SH-SY5Y (cell line): ENCODE data around the gene PROSER3.

Source experiments
- GATA2 ChIP-seq: IDR thresholded peaks from 2 replicates; pipeline ENCODE4 v1.6.1; 2011; ENCODE audit warnings: mild to moderate bottlenecking, low read depth, low read length
- GATA3 ChIP-seq: IDR thresholded peaks from 2 replicates; pipeline ENCODE4 v1.6.1; 2011; ENCODE audit warnings: low read depth, mild to moderate bottlenecking, low read length, moderate library complexity

DNA sequence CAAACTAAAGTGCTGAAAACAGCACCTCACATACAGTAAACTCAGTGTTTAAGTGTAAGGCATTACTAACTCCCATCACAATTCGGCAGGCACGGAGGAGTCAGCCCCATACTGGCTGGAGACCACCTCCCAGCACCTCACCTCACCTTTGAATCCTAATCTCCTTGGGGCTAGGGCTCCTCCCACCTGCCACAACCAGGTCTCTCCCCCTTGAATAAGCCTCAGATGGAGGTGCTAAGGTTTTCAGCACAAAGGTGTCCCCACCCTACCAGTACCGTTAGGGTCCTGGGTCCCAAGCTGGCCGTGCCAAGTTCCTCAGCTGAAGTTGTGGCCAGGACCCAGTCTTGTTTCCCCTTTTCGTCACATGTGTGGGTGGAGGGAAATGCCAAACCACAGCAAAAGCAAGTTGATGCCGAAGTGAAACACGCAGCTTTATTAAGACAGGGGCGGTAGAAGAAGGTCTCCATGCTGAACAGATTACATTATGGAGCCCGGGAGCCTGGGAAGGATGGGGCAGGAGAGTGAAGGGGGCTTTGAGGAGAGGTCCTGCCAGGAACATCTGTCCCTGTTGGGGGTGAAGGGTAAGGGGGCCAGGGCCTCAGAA lies 15.8 kb upstream of the PROSER3 start, which contains the start of gene IGFLR1:
- TF ChIP-seq GATA3 (no peak), GATA2 (no peak)
